Ascending aorta (tissue), 2 donors: ENCODE data around the gene ECHS1. TPM values are rescaled to one million over a fixed set of nuclear protein-coding genes. Genes with fewer than 3 reads are reported as not detected.

Experiments used
- DNase-seq, 2 donors: peaks; one replicate each; pipeline ENCODE4 v3.0.0-alpha.2; 2019; ENCODE audit warnings: low spot score in 2 of 2
- H3K27ac ChIP-seq, 2 donors: fragments of 200-600 bp; sonication (generic); one replicate each; pipeline ENCODE4 v1.5.1; 2016 to 2017; ENCODE audit warnings: mild to moderate bottlenecking in 1 of 2
- H3K27me3 ChIP-seq: fragments of 200-600 bp; sonication (generic); one replicate; pipeline ENCODE4 v1.5.1; 2017
- H3K36me3 ChIP-seq, 2 donors: fragments of 200-600 bp; sonication (generic); one replicate each; pipeline ENCODE4 v1.5.1; 2016
- H3K4me1 ChIP-seq, 2 donors: fragments of 200-600 bp; sonication (generic); one replicate each; pipeline ENCODE4 v1.5.1; 2016 to 2017; ENCODE audit warnings: mild to moderate bottlenecking in 1 of 2
- H3K4me3 ChIP-seq, 2 donors: fragments of 200-600 bp; sonication (generic); one replicate each; pipeline ENCODE4 v1.5.1; 2016 to 2017; ENCODE audit warnings: mild to moderate bottlenecking in 1 of 2
- H3K9me3 ChIP-seq, 2 donors: fragments of 200-600 bp; sonication (generic); one replicate each; pipeline ENCODE4 v1.5.1; 2016
- intact Hi-C: fragments of 100-400 bp; cut with DNase I; formaldehyde crosslinking; loops from one replicate; pipeline ENCODE4 v1.15.1; 2023
- total RNA-seq: library from RNA; depleted of rRNA; stranded (reverse); fragments of >200 nt; gene quantifications from one replicate; pipeline ENCODE4 v1.1.0, GENCODE V29; 2016
- TF ChIP-seq, protein P1 (sequence below), 3 experiments: fragments of 200-600 bp in 2 of 3; fragments of 450-650 bp in 1 of 3; sonication (generic) in 2 of 3; IDR thresholded peaks; one replicate each; pipeline ENCODE4 v1.5.1; 2016 to 2019; ENCODE audit warnings: antibody characterized with exemption in 3 of 3, mild to moderate bottlenecking in 1 of 3, moderate library complexity in 1 of 3

Gene ECHS1
- total RNA-seq, 1 donor from 2014 or later, result 68.0 TPM

DNA sequence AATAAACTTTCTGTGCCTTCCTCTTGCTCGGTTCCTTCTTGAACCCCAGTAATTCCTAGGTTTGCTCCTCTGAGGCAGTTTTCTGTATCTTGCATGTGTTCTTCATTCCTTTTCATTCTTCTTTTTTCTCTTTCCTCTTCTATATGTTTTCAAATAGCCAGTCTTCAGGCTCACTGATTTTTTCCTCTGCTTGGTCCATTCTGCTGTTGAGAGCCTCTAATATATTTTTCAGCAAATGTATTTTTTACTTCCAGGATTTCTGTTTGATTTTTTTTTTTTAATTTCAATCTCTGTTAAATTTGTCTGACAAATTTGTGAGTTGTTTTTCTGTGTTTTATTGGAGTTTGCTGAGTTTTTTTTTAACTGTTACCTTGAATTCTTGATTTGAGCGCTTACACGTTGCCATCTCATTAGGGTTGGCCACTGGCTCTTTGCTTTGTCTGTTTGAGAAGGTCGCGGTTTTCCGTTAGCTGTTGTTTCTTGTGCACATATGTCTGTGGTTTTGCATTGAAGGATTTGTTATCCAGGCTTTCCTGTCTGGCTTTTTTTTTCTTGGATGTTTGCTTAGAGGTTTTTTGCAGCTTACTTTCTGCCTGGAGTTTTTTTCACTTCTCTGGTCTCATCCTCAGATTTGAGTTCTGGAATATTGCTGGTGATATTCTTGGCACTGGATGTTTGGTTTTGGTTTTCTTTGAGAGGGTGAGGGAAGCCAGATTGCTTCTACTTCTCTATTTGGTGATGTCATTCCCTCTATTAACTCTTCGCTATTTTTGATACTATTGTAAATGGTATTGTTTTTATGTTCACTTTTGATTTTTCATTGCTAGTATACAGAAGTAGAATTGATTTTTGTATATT is 38.6 kb upstream of the ECHS1 start:
- Histone ChIP-seq H3K27ac (no peak overlapping the region), H3K27me3 (no peaks in the 10 kb centered on the region), H3K4me1 (no peaks in the 10 kb centered on the region), H3K4me3 (no peak overlapping the region), H3K9me3 (peaks cover 15 to 31% of the 10 kb centered on the region in 2 donors), H3K36me3 (peaks cover 28 to 81% of the 10 kb centered on the region in 2 donors)
- DNase-seq, result no peak
- TF ChIP-seq, protein P1, sequence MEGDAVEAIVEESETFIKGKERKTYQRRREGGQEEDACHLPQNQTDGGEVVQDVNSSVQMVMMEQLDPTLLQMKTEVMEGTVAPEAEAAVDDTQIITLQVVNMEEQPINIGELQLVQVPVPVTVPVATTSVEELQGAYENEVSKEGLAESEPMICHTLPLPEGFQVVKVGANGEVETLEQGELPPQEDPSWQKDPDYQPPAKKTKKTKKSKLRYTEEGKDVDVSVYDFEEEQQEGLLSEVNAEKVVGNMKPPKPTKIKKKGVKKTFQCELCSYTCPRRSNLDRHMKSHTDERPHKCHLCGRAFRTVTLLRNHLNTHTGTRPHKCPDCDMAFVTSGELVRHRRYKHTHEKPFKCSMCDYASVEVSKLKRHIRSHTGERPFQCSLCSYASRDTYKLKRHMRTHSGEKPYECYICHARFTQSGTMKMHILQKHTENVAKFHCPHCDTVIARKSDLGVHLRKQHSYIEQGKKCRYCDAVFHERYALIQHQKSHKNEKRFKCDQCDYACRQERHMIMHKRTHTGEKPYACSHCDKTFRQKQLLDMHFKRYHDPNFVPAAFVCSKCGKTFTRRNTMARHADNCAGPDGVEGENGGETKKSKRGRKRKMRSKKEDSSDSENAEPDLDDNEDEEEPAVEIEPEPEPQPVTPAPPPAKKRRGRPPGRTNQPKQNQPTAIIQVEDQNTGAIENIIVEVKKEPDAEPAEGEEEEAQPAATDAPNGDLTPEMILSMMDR (IDR thresholded peaks at IDR 0.05), result no peak
- intact Hi-C loops, result no loop called here

DNA sequence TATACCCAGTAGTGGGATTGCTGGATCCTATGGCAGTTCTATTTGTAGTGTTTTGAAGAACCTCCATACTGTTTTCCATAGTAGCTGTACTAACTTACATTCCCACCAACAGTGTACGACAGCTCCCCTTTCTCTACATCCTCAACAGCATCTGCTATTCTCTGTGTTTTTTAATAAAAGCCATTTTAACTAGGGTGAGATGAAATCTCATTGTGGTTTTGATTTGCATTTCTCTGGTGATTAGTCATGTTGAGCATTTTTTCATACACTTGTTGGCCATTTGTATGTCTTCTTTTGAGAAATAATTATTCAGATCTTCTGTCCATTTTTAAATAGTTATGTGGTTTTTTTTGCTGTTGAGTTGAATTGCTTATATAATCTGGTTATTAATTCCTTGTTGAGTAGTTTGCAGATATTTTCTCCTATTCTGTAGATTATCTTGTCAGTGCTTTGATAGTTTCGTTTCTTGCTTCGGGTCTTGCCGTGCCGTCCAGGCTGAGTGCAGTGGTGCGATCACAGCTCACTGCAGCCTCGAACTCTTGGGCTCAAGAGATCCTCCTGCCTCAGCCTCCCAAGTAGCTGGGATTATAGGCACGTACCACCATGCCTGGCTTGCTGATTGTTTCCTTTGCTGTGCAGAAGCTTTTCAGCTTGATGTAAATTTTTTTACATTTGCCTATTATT is 32.8 kb upstream of the ECHS1 start:
- H3K4me1 ChIP-seq, result no peaks in the 10 kb centered on the region
- no peak overlapping the region for H3K27ac ChIP-seq
- DNase-seq, result no peak
- peaks cover 5 to 9% of the 10 kb centered on the region in 2 donors for H3K9me3 ChIP-seq
- intact Hi-C loops, result no loop called here
- H3K4me3 ChIP-seq, result no peak overlapping the region
- no peaks in the 10 kb centered on the region for H3K27me3 ChIP-seq
- peaks cover 36 to 78% of the 10 kb centered on the region in 2 donors for H3K36me3 ChIP-seq
- TF ChIP-seq, protein P1 (IDR thresholded peaks at IDR 0.05), result no peak

DNA sequence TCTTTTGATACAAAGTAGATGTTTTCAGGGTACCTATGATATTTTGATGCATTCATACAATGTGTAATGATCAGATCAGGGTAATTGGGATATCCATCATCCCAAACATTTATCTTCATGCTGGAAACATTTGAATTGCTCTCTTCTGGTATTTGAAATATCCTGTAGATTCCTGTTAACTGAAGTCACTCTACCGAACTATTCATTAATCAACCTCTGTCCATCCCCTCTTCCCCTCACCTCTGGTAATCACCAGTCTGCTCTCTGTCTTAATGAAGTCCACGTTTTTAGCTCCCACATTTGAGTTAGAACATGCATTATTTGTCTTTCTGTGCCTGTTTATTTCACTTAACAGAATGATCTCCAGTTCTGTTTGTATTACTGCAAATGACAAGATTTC is 32.1 kb upstream of the ECHS1 start:
- Histone ChIP-seq H3K4me3 (no peak overlapping the region), H3K4me1 (no peaks in the 10 kb centered on the region), H3K27me3 (no peaks in the 10 kb centered on the region), H3K9me3 (peaks cover under 1 to 3% of the 10 kb centered on the region in 2 donors), H3K36me3 (peaks cover 33 to 78% of the 10 kb centered on the region in 2 donors), H3K27ac (no peak overlapping the region)
- no peak for DNase-seq
- TF ChIP-seq, protein P1 (IDR thresholded peaks at IDR 0.05), result no peak
- intact Hi-C loops, result no loop called here

DNA sequence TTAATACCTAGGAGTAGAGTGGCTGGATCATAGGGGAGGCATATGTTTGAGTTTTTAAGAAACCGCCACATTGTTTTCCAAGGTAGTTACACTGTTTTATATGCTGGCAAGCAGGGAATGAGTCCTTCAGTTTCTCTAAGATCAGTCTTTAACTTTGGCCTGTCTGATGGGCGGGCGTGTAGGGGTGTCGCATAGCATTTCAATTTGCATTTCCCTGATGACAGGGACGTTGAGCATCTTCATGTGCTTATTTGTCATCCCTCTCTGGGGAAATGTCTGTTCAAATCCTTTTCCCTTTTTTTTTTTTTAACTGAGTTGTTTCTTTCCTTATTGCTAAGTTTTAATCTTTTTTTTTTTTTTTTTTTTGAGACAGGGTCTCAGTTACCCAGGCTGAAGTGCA is 30.6 kb upstream of the ECHS1 start:
- H3K9me3 ChIP-seq, result no peaks in the 10 kb centered on the region
- no peak overlapping the region for H3K4me3 ChIP-seq
- DNase-seq, result no peak
- H3K4me1 ChIP-seq, result no peaks in the 10 kb centered on the region
- peaks cover 40 to 78% of the 10 kb centered on the region in 2 donors for H3K36me3 ChIP-seq
- H3K27ac ChIP-seq, result no peak overlapping the region
- intact Hi-C loops, result no loop called here
- TF ChIP-seq, protein P1 (IDR thresholded peaks at IDR 0.05), result no peak
- no peaks in the 10 kb centered on the region for H3K27me3 ChIP-seq

DNA sequence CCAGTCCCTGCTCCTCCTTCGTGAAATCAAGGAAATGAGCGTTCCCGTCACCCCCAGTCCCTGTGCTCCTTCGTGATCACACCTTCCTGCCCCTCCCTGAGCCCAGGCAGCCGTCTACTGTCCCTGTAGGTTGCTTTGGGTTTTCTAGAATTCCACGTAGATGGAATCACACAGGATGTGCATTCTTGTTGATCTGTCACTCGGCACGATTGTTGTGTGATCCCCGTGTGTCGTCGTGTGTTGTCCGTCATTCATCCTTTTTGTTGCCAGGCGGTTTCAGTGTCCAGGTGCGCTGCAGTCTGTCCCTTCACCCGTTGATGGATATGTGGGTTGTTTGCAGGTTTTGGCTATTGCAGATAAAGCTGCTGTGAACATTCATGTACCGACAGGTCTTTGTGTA is 30.2 kb upstream of the ECHS1 start:
- H3K4me3 ChIP-seq, result no peak overlapping the region
- H3K27me3 ChIP-seq, result no peaks in the 10 kb centered on the region
- no peaks in the 10 kb centered on the region for H3K4me1 ChIP-seq
- no peak for DNase-seq
- TF ChIP-seq, protein P1 (IDR thresholded peaks at IDR 0.05), result no peak
- H3K9me3 ChIP-seq, result no peaks in the 10 kb centered on the region
- intact Hi-C loops, result no loop called here
- peaks cover 41 to 78% of the 10 kb centered on the region in 2 donors for H3K36me3 ChIP-seq
- no peak overlapping the region for H3K27ac ChIP-seq
